Activated CD4-positive, alpha-beta T cell treated with anti-CD3 and anti-CD28 coated beads, Interleukin-2, amount 50 U/mL, for 1 hour (primary cell): ENCODE data around the gene HBZ.
"Not testable (repeated sequence)": the region's sequence is repeated elsewhere in the genome, so short reads cannot be mapped to it uniquely, and the experiment has no call there.

Experiments
- DNase-seq: peaks from one replicate; pipeline ENCODE4 v3.0.0-alpha.2; 2020

The HBZ gene

DNA sequence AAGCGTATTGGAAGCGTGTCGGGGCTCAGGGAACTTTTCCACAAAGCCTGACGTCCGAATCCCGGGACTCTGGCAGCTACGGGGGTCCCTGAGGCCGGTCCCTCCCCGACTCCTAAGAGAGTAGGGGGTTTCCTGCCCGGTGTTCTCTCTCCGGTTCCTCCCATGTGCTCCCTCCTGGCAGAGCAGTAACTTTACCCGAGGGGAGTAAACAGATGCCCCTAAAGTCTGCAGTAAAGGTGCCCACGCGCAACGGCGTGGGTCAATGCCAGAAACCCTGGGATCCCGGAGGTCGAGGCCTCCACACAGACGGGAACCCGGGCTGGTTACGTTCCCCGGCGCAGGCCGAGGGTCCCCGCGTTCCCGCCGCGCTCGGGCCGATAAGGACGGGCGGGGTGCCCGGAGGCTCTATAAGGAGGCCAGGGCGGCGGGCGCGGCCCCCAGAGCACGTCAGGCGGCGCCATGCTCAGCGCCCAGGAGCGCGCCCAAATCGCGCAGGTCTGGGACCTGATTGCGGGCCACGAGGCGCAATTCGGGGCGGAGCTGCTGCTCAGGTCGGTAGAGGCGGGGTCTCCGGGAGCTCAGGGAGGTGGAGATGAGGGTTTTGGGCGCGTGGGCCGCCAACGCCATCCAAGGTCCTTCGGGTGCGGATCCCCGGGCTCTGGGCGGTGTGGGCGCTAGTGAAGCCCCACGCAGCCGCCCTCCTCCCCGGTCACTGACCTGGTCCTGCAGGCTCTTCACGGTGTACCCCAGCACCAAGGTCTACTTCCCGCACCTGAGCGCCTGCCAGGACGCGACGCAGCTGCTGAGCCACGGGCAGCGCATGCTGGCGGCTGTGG is 13.3 kb downstream of the HBZ start, which contains the start of gene HBM:
HBM (plus strand) TSS at position 440 of the 836 bp plus-strand sequence; CDS start at position 460, 20 bp downstream.
- no peak for DNase-seq

DNA sequence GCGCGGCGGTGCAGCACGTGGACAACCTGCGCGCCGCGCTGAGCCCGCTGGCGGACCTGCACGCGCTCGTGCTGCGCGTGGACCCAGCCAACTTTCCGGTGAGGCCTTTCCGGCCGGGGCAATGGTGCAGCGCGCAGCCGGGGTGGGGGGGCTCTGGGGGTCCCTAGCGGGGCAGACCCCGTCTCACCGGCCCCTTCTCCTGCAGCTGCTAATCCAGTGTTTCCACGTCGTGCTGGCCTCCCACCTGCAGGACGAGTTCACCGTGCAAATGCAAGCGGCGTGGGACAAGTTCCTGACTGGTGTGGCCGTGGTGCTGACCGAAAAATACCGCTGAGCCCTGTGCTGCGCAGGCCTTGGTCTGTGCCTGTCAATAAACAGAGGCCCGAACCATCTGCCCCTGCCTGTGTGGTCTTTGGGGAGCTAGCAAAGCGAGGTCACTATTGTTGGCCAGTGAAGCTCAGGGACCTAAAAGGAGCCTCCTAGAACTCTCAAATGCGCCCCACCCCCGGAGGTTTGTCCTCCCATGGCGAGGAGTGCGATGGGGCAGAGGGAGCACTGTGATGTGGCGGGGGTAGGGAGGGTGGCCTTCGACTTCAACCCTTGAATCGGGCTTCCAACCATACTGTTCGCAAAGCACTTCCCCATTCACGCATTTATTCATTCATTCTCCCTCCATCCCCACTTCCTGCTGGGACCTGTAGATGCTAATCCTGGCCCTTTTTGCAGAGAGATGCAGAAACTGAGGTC is 14.1 kb downstream of the HBZ start:
- DNase-seq: no peak

- no peak for DNase-seq
These were observed 14.8 kb downstream of the HBZ start for GRCh38 chr16:167122-167690.

GRCh38 chr16:168424-168823 is 16.0 kb downstream of the HBZ start:
- no peak for DNase-seq

GRCh38 chr16:169014-169413 is 16.6 kb downstream of the HBZ start:
- no peak for DNase-seq

DNA sequence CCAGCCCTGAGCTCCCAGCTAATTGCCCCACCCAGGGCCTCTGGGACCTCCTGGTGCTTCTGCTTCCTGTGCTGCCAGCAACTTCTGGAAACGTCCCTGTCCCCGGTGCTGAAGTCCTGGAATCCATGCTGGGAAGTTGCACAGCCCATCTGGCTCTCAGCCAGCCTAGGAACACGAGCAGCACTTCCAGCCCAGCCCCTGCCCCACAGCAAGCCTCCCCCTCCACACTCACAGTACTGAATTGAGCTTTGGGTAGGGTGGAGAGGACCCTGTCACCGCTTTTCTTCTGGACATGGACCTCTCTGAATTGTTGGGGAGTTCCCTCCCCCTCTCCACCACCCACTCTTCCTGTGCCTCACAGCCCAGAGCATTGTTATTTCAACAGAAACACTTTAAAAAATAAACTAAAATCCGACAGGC is 17.7 kb downstream of the HBZ start:
- DNase-seq: not testable (repeated sequence)

DNA sequence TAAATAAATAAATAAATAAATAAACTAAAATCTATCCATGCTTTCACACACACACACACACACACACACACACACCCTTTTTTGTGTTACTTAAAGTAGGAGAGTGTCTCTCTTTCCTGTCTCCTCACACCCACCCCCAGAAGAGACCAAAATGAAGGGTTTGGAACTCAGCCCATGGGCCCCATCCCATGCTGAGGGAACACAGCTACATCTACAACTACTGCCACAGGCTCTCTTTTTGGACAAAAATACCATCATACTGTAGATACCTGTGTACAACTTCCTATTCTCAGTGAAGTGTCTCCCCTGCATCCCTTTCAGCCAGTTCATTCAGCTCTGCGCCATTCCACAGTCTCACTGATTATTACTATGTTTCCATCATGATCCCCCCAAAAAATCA is 18.3 kb downstream of the HBZ start:
- no peak for DNase-seq

- not testable (repeated sequence) for DNase-seq
These were observed 20.0 kb downstream of the HBZ start, which contains the start of gene HBA2 for GRCh38 chr16:172374-172941. Gene HBA2, plus strand, starts transcription at chr16:172876. Its CDS starts 37 bp downstream, at chr16:172913.

- not testable (repeated sequence) for DNase-seq
These were observed 20.9 kb downstream of the HBZ start for GRCh38 chr16:173211-173854.

DNA sequence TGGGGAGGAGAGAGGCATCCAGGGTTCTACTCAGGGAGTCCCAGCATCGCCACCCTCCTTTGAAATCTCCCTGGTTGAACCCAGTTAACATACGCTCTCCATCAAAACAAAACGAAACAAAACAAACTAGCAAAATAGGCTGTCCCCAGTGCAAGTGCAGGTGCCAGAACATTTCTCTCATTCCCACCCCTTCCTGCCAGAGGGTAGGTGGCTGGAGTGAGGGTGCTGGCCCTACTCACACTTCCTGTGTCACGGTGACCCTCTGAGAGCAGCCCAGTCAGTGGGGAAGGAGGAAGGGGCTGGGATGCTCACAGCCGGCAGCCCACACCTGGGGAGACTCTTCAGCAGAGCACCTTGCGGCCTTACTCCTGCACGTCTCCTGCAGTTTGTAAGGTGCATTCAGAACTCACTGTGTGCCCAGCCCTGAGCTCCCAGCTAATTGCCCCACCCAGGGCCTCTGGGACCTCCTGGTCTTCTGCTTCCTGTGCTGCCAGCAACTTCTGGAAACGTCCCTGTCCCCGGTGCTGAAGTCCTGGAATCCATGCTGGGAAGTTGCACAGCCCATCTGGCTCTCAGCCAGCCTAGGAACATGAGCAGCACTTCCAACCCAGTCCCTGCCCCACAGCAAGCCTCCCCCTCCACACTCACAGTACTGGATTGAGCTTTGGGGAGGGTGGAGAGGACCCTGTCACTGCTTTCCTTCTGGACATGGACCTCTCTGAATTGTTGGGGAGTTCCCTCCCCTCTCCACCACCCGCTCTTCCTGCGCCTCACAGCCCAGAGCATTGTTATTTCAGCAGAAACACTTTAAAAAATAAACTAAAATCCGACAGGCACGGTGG is 21.7 kb downstream of the HBZ start:
- not testable (repeated sequence) for DNase-seq

DNA sequence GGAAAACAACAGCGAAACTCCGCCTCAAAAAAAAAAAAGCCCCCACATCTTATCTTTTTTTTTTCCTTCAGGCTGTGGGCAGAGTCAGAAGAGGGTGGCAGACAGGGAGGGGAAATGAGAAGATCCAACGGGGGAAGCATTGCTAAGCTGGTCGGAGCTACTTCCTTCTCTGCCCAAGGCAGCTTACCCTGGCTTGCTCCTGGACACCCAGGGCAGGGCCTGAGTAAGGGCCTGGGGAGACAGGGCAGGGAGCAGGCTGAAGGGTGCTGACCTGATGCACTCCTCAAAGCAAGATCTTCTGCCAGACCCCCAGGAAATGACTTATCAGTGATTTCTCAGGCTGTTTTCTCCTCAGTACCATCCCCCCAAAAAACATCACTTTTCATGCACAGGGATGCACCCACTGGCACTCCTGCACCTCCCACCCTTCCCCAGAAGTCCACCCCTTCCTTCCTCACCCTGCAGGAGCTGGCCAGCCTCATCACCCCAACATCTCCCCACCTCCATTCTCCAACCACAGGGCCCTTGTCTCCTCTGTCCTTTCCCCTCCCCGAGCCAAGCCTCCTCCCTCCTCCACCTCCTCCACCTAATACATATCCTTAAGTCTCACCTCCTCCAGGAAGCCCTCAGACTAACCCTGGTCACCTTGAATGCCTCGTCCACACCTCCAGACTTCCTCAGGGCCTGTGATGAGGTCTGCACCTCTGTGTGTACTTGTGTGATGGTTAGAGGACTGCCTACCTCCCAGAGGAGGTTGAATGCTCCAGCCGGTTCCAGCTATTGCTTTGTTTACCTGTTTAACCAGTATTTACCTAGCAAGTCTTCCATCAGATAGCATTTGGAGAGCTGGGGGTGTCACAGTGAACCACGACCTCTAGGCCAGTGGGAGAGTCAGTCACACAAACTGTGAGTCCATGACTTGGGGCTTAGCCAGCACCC is 22.8 kb downstream of the HBZ start:
- DNase-seq: no peak

DNA sequence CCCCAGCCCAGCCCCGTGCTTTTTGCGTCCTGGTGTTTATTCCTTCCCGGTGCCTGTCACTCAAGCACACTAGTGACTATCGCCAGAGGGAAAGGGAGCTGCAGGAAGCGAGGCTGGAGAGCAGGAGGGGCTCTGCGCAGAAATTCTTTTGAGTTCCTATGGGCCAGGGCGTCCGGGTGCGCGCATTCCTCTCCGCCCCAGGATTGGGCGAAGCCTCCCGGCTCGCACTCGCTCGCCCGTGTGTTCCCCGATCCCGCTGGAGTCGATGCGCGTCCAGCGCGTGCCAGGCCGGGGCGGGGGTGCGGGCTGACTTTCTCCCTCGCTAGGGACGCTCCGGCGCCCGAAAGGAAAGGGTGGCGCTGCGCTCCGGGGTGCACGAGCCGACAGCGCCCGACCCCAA is 23.6 kb downstream of the HBZ start:
- not testable (repeated sequence) for DNase-seq

- not testable (repeated sequence) for DNase-seq
These were observed 24.3 kb downstream of the HBZ start, which contains the start of gene HBA1 for GRCh38 chr16:176477-177382. Gene HBA1, plus strand, starts transcription at chr16:176680. Its CDS starts 37 bp downstream, at chr16:176717.

GRCh38 chr16:177394-177822 is 25.0 kb downstream of the HBZ start:
- DNase-seq: no peak

GRCh38 chr16:177981-178667 is 25.7 kb downstream of the HBZ start:
- DNase-seq: no peak

GRCh38 chr16:178668-179015 is 26.2 kb downstream of the HBZ start:
- DNase-seq: no peak

DNA sequence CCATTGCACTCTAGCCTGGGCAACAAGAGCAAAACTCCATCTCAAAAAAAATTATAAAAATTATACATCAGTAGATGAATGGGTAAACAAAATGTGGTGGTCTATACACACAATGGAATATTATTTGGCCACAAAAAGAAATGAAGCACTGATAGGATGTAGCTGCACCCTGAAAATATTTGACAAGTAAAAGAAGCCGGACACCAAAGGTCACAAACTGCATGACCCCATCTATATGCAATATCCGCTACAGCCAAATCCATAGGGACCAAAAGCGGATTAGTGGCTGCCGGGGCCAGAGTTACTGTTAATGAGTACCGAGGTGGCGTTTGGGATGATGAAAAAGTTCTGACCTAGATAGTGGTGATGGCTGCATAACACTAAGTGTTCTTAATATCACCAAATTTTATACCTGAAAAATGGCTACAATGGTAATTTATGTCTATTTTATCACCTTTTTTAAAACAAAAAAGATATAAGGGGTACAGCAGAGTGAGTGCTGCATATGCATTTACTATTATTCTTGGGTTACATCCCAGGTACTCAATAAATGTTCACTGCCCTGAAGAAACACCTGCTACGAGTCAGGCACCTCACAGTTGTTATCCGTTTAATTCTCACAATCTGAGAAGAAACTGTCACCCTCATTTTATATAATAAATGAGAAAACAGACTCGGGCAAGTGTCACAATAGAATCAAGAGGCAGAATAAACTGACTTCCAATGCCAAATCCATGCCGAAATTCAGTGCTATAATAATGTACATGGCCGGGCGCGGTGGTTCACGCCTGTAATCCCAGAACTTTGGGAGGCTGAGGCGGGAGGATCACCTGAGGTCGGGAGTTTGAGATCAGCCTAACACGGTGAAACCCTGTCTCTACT is 27.0 kb downstream of the HBZ start:
- no peak for DNase-seq
